ENCODE data around the gene MYBL2. TPM values are rescaled to one million over a fixed set of nuclear protein-coding genes. Genes with fewer than 3 reads are reported as not detected.

Gene MYBL2
- total and polyA plus RNA-seq, 3 experiments from 2014 or later: 0.20 to 78.6 (median 78.3) TPM

Other genes starting within 250 kb of the MYBL2 start
- 100 to 1,000 TPM; 203 to 207 TPM for gene SRSF6, start 209.2 kb upstream of the MYBL2 start, total RNA-seq
- gene SRSF6, start 209.2 kb upstream of the MYBL2 start, polyA plus RNA-seq: 40.3 TPM
- gene L3MBTL1, start 159.4 kb upstream of the MYBL2 start, total RNA-seq: 1 to 10 TPM; 4.6 to 5.2 TPM
- gene L3MBTL1, start 159.4 kb upstream of the MYBL2 start, polyA plus RNA-seq: 1.8 TPM
- gene SGK2, start 108.1 kb upstream of the MYBL2 start, total RNA-seq: under 1 TPM; 0.11 to 0.24 TPM
- not detected for gene SGK2, start 108.1 kb upstream of the MYBL2 start, polyA plus RNA-seq
- gene IFT52, start 76.2 kb upstream of the MYBL2 start, total RNA-seq: 10 to 100 TPM; 20.2 to 21.3 TPM
- 31.6 TPM for gene IFT52, start 76.2 kb upstream of the MYBL2 start, polyA plus RNA-seq
- gene GTSF1L, start 59.9 kb downstream of the MYBL2 start, total RNA-seq: not detected
- not detected for gene GTSF1L, start 59.9 kb downstream of the MYBL2 start, polyA plus RNA-seq
- under 1 TPM; 0.35 to 0.39 TPM for gene TOX2, start 247.7 kb downstream of the MYBL2 start, total RNA-seq
- 1.2 TPM for gene TOX2, start 247.7 kb downstream of the MYBL2 start, polyA plus RNA-seq